ENCODE measurements around the gene CIAO2B.

GRCh38 chr16:66890799-66891198 is 43.4 kb downstream of the CIAO2B start:
- TF ChIP-seq ZNF671 (CRISPR knock-in tag; IDR thresholded peaks at IDR 0.05) (no peak), ZNF396 (CRISPR knock-in tag; IDR thresholded peaks at IDR 0.05; ENCODE audit: borderline replicate concordance) (no peak), CREB1 (CRISPR knock-in tag; IDR thresholded peaks at IDR 0.05) (no peak), TEAD4 (CRISPR knock-in tag; IDR thresholded peaks at IDR 0.05) (no peak), CTCF (IDR thresholded peaks at IDR 0.05) (no peak), GABPB1 (CRISPR knock-in tag; IDR thresholded peaks at IDR 0.05) (no peak), CREM (CRISPR knock-in tag; IDR thresholded peaks at IDR 0.05) (no peak), ZNF263 (CRISPR knock-in tag; IDR thresholded peaks at IDR 0.05; ENCODE audit: low read depth) (no peak), STAT6 (CRISPR knock-in tag; conservative IDR thresholded peaks at IDR 0.05; ENCODE audit: low read depth) (no peak), USF2 (CRISPR knock-in tag; IDR thresholded peaks at IDR 0.05) (no peak), MYBL2 (CRISPR knock-in tag; IDR thresholded peaks at IDR 0.05) (no peak)
